ENCODE measurements around the gene GATAD2A. TPM values are rescaled to one million over a fixed set of nuclear protein-coding genes. Genes with fewer than 3 reads are reported as not detected.

The GATAD2A gene
- total and polyA plus RNA-seq, 9 of the 15 experiments (the other 6 are each of a cell fraction or from before 2014, with no cell fraction given): 2.4 to 226 (median 44.2) TPM

DNA sequence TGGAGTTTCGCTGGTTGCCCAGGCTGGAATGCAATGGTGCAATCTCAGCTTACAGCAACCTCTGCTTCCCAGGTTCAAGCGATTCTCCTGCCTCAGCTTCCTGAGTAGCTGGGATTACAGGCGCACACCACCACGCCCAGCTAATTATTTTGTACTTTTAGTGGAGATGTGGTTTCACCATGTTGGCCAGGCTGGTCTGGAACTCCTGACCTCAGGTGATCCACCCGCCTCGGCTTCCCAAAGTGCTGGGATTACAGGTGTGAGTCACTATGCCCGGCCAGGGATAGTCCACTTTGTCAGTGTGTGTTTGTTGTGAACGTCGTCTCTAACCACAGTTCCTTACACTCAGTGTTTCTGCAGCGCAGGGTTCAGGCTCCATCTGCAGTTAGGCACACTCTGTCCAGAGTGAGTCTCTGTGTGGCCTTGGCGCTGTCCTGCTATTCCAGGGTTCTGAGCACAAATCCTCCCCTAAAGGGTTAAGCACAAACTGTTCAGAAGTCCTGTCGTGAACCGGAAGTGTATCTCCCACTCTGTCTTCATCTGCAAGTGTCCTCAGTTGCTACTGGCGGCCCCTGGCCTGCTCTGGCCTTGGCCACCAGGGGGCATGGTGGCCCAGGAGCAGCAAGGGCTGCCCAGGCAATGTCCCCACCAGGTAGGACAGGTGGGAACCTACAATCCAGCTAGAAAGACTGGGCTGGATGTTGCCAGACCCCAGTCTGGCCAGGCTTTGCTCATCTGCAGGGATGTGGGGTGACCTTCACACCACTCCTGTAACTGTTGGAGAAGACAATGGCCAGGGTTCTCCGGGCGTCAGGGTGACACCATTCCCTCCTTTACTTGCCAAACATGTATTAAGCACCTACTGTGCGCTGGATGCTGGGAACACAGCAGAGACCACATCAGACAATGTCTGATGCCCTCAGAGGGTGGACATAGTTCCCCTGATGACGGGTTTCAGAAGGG is 38.8 kb upstream of the GATAD2A start:
- peak; percentile 95 for FAIRE-seq
- peaks cover 9 to 32% of the 10 kb centered on the region in 2 experiments; a peak in 4 of 5 replicates for H3K4me1 ChIP-seq (replicated peaks in 1 of 2; ENCODE audit: control insufficient read depth in 2 of 2, insufficient read depth in 2 of 2, low read length in 2 of 2)
- peak overlapping the region; percentile 87 for H3K4me2 ChIP-seq (ENCODE audit: insufficient read depth, low read length)
- ATAC-seq: peak; percentile 93
- peak overlapping the region; percentile 70 for H3K27ac ChIP-seq (ENCODE audit: extremely low read depth, low read depth, low read length)
- no peaks in the 10 kb centered on the region for H4K20me1 ChIP-seq (replicated peaks; ENCODE audit: control insufficient read depth, insufficient read depth, low read length)
- intact Hi-C loops (cut with micrococcal nuclease) (loop anchor here (1.0 to 2.0 kb wide), 2 partner anchors 38 to 123 kb away; partner anchors contain the start of gene GATAD2A), in situ Hi-C loops (cut with MboI) (loop anchor here (5.0 kb wide), 1 partner anchor 126 kb away; no protein-coding TSS in a partner anchor)
- H3K27me3 ChIP-seq (ENCODE audit: control insufficient read depth in 2 of 2, insufficient read depth in 2 of 2, low read length in 2 of 2): no peaks in the 10 kb centered on the region
- peak; percentile 79 to 94 (median 82) for DNase-seq (ENCODE audit: extremely low read depth in 1 of 4, low spot score in 3 of 4)
- ChIA-PET CTCF (ENCODE audit: low intra/inter-chr PET ratio) (interaction anchor here (0.6 to 2.5 kb wide), 2 partner anchors 15 to 123 kb away, joined by 4 to 18 read pairs; no protein-coding TSS in a partner anchor), POLR2A (interaction anchor here (0.8 kb wide), 1 partner anchor 38 kb away, joined by 3 read pairs; the partner anchor contains the start of gene GATAD2A)
- no peaks in the 10 kb centered on the region for H3K9me1 ChIP-seq (ENCODE audit: control insufficient read depth, insufficient read depth, low read length)
- peak overlapping the region; percentile 99 for H2AFZ ChIP-seq (ENCODE audit: low read depth, low read length)
- 28% methylated on average over 18 of the region's 18 CpGs for WGBS (ENCODE audit: insufficient coverage, low coverage, missing lambda C conversion rate)
- no TSS peak for BruUV-seq (replicated peaks)
- no peaks in the 10 kb centered on the region for H3K79me2 ChIP-seq (ENCODE audit: control insufficient read depth, insufficient read depth, low read length)
- no peak overlapping the region for H3K4me3 ChIP-seq
- no peaks in the 10 kb centered on the region for H3K9me3 ChIP-seq (replicated peaks; ENCODE audit: control insufficient read depth, insufficient read depth, low read depth, low read length)
- H3K36me3 ChIP-seq (ENCODE audit: control insufficient read depth, insufficient read depth, low read length): no peaks in the 10 kb centered on the region
- peak overlapping the region; percentile 62 to 80; a peak in 3 of 4 replicates for H3K9ac ChIP-seq (ENCODE audit: insufficient read depth in 1 of 2, low read depth in 2 of 2, low read length in 2 of 2)
- no peak for TF ChIP-seq ZSCAN29 (IDR thresholded peaks at IDR 0.05)
- TF ChIP-seq, protein P1, sequence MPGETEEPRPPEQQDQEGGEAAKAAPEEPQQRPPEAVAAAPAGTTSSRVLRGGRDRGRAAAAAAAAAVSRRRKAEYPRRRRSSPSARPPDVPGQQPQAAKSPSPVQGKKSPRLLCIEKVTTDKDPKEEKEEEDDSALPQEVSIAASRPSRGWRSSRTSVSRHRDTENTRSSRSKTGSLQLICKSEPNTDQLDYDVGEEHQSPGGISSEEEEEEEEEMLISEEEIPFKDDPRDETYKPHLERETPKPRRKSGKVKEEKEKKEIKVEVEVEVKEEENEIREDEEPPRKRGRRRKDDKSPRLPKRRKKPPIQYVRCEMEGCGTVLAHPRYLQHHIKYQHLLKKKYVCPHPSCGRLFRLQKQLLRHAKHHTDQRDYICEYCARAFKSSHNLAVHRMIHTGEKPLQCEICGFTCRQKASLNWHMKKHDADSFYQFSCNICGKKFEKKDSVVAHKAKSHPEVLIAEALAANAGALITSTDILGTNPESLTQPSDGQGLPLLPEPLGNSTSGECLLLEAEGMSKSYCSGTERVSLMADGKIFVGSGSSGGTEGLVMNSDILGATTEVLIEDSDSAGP (CRISPR knock-in tag; IDR thresholded peaks at IDR 0.05): peak; percentile 37; the same call in 1 of the 2 replicates
- no peak for TF ChIP-seq THRAP3 (IDR thresholded peaks at IDR 0.05; ENCODE audit: borderline replicate concordance)
- TF ChIP-seq ZNF695 (CRISPR knock-in tag; IDR thresholded peaks at IDR 0.05): no peak
- TF ChIP-seq RNF2 (IDR thresholded peaks at IDR 0.05): no peak
- no peak for TF ChIP-seq NCOA2 (IDR thresholded peaks at IDR 0.05; ENCODE audit: partially characterized antibody in 2 of 2)
- TF ChIP-seq HOXB6 (CRISPR knock-in tag; IDR thresholded peaks at IDR 0.05; ENCODE audit: borderline replicate concordance): no peak
- TF ChIP-seq, protein P2, sequence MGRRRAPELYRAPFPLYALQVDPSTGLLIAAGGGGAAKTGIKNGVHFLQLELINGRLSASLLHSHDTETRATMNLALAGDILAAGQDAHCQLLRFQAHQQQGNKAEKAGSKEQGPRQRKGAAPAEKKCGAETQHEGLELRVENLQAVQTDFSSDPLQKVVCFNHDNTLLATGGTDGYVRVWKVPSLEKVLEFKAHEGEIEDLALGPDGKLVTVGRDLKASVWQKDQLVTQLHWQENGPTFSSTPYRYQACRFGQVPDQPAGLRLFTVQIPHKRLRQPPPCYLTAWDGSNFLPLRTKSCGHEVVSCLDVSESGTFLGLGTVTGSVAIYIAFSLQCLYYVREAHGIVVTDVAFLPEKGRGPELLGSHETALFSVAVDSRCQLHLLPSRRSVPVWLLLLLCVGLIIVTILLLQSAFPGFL (CRISPR knock-in tag; IDR thresholded peaks at IDR 0.05): no peak
- no peak for TF ChIP-seq SIN3B (IDR thresholded peaks at IDR 0.05; ENCODE audit: low read depth)
- no peak for TF ChIP-seq ZBTB17 (CRISPR knock-in tag; IDR thresholded peaks at IDR 0.05)
- TF ChIP-seq, protein P3, sequence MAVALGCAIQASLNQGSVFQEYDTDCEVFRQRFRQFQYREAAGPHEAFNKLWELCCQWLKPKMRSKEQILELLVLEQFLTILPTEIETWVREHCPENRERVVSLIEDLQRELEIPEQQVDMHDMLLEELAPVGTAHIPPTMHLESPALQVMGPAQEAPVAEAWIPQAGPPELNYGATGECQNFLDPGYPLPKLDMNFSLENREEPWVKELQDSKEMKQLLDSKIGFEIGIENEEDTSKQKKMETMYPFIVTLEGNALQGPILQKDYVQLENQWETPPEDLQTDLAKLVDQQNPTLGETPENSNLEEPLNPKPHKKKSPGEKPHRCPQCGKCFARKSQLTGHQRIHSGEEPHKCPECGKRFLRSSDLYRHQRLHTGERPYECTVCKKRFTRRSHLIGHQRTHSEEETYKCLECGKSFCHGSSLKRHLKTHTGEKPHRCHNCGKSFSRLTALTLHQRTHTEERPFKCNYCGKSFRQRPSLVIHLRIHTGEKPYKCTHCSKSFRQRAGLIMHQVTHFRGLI (CRISPR knock-in tag; IDR thresholded peaks at IDR 0.05): no peak
- TF ChIP-seq NFATC3 (IDR thresholded peaks at IDR 0.05): no peak
- TF ChIP-seq CBX1 (IDR thresholded peaks at IDR 0.05; ENCODE audit: low read depth): peak; percentile 77; the same call in 1 of the 2 replicates
- TF ChIP-seq KAT8 (IDR thresholded peaks at IDR 0.05; ENCODE audit: low read depth): no peak
- TF ChIP-seq, protein P4, sequence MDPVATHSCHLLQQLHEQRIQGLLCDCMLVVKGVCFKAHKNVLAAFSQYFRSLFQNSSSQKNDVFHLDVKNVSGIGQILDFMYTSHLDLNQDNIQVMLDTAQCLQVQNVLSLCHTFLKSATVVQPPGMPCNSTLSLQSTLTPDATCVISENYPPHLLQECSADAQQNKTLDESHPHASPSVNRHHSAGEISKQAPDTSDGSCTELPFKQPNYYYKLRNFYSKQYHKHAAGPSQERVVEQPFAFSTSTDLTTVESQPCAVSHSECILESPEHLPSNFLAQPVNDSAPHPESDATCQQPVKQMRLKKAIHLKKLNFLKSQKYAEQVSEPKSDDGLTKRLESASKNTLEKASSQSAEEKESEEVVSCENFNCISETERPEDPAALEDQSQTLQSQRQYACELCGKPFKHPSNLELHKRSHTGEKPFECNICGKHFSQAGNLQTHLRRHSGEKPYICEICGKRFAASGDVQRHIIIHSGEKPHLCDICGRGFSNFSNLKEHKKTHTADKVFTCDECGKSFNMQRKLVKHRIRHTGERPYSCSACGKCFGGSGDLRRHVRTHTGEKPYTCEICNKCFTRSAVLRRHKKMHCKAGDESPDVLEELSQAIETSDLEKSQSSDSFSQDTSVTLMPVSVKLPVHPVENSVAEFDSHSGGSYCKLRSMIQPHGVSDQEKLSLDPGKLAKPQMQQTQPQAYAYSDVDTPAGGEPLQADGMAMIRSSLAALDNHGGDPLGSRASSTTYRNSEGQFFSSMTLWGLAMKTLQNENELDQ (CRISPR knock-in tag; IDR thresholded peaks at IDR 0.05; ENCODE audit: borderline replicate concordance): no peak
